CD4-positive, alpha-beta T cell treated with Interferon alpha-2 for 1 hour (primary cell): ENCODE results near the gene RAB12.
A peak's percentile ranks its signal among the peaks of the same experiment; 100 is the strongest.
"Not testable (repeated sequence)": the region's sequence is repeated elsewhere in the genome, so short reads cannot be mapped to it uniquely, and the experiment has no call there.

Experiments used
- DNase-seq, 2 donors: peaks; one replicate each; pipeline ENCODE4 v3.0.0-alpha.2; 2020 to 2022

RAB12 gene

GRCh38 chr18:8608795-8609658 is at the start of gene RAB12:
RAB12 (plus strand) TSS chr18:8609437; CDS start chr18:8609440, 3 bp downstream.
- peak; percentile 85 to 89 for DNase-seq

DNA sequence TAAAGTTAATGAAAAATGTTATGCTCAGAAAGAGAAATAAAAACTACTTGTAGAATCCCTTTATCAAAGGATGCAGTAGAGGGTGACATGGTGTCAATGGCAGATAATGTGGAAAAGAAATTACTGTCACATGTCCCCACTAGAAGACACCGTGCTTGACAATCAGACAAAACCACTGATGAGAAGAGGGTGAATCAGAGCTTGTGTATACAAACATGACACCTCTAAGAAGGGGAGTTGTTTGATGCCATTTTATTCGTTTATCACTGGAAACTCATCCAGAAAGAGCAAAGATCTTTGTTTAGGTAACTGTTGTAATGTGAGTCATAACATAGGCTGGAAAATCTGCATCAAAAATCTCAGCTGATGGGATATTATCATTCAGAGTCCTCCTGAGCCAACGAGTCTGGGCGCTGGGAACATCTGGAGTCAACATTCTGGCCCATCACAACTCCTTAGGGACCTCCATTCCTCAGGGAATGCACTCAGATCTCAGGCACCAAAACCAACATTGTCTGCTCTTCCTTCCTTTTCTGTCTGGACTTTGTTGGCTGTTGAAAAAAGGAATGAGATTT is 49.5 kb upstream of the RAB12 start:
- no peak for DNase-seq

DNA sequence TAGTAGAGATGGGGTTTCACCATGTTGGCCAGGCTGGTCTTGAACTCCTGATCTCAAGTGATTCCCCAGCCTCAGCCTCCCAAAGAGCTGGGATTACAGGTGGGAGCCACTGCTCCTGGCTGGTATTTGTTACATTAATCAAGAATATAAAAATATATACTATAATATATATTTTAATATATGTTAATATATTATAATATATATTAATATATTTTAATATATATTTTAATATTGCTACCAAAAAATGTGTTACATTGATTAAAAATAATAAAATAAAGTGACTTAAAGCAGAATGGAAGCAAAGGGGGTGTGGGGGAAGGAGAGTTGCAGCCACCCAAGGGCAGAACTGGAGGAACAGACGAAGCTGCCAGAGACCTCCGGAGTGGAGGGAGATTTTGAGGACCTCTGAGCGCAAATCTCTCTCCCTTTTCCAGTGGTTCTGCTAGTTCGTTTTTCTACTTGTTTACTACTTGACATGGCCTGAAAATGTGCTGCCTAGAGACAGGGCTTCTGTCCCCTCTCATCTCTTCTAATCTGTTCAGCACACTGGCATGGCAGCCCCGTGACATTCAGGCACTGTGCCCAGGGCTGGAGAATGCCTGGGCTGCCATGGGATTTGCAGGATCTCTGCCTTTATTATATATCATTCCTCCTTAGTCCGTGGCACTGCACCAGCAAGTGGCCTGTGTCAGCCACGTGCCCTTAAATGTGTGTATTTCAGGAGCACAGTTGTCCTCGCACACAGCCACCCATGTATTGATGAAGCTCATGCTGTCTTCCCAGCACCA is 47.9 kb upstream of the RAB12 start:
- DNase-seq, result no peak

- DNase-seq, result no peak
Observed at GRCh38 chr18:8562070-8562469, 47.2 kb upstream of the RAB12 start.

- no peak for DNase-seq
Observed at GRCh38 chr18:8562919-8563318, 46.3 kb upstream of the RAB12 start.

GRCh38 chr18:8571399-8571798 is 37.8 kb upstream of the RAB12 start:
- no peak for DNase-seq

DNA sequence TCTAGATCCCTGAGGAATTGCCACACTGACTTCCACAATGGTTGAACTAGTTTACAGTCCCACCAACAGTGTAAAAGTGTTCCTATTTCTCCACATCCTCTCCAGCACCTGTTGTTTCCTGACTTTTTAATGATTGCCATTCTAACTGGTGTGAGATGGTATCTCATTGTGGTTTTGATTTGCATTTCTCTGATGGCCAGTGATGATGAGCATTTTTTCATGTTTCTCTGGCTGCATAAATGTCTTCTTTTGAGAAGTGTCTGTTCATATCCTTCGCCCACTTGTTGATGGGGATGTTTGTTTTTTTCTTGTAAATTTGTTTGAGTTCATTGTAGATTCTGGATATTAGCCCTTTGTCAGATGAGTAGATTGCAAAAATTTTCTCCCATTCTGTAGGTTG is 35.5 kb upstream of the RAB12 start:
- DNase-seq, result not testable (repeated sequence)

DNA sequence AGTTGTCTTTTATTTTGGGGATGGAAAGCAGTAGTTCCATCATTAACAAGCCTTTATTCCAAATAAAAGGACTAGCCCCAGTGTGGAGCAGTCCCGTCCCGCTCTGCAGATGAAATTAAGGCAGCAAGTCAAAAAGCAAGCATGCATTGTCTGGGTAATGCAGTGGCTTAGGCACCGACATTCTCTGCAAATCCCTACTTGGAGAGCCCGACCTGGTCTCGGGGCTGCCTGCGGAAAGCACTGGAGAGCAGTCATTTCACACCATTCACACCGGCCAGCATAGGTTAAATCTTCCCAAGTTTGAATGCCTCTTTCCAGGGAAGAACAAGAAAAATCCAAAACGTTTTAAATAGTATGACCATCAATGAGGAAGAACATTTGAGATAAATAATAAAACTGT is 24.4 kb upstream of the RAB12 start:
- no peak for DNase-seq

GRCh38 chr18:8586941-8587340 is 22.3 kb upstream of the RAB12 start:
- DNase-seq, result no peak

DNA sequence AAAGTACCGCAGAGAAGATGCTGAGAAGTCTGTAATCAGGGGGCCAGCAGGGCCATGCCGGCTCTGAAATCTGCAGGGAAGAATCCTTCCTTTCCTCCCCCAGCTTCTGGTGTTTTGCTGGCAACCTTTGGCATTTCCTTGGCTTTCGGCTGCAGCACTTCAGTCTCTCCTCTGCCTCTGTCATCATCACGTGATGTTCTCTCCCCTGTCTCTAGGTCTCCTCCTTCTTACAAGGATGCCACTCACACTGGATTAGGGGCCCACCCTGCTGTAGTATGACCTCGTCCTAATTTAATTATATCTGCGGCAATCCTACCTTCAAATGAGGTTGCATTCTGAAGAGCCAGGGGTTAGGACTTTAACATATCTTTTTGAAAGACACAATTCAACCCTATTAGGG is 13.8 kb upstream of the RAB12 start:
- DNase-seq, result no peak

DNA sequence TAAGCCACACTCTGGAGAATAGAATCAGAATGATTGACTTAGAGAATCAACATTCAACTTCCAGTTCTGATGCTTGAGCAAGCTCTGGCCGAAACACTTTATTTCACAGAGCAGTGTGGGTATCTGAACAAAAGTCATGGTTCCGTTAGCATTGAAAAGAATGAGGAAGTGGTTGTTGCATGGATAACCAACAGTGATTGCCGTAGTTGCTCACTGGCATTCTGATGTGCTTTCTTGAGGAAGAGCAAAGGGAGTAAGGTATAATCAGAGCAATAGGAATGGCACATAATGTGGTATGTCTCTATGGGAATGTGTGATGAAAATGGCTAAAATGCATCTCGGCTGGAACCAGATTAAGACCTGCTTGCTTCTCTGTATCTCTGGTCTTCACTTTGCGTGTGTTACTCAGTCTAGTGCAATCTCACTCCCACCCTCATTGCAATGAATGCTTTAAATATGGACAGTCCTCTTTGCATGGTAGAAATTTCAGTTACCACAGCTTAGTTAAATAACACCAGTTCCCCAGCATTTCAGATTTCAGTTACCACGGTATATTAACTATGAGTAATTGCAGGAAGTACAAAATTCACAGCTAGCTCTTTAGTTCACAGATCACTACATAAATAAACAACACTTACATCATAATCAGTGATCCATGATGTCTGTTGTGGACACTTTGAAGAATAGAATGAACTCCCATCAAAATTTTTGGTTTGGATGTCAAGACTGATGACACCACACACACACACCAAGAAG is 7.8 kb upstream of the RAB12 start:
- DNase-seq, result peak in 1 of 2 donors; percentile 21

DNA sequence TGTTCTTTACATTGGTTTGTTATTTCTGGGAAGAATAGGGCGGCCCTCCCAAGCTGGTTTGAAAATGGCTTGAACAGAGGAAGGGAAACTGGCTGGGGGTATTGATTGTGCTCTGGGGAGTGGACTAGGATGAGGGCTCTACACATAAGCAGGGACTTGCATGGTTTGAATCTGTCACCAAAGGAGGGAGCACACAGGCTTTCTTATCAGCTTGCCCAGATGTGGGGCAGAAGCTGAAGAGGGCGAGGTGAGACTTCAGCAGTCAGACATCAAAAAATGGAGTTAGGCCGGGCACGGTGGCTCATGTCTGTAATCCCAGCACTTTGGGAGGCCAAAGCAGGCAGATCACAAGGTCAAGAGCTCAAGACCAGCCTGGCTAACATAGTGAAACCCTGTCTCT is 7.2 kb upstream of the RAB12 start:
- no peak for DNase-seq

DNA sequence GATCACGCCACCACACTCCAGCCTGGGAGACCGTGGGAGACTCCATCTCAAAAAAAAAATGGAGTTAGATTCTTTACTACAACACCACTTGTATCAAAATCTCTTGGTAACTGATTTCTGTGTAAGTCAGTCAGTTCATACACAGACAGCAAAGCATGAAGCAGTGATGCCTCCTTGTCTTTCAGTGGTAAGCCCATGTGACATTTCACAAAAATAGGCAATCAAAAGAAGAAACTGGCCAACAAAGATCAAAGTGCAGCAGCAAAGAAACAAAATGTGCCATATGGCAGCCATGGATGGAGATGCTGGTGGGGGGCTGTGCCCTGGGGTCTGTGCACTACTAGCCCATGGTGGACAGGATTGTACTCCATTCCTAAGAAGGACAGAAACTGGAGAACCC is 6.7 kb upstream of the RAB12 start:
- no peak for DNase-seq

GRCh38 chr18:8603663-8604520 is 5.3 kb upstream of the RAB12 start:
- no peak for DNase-seq

DNA sequence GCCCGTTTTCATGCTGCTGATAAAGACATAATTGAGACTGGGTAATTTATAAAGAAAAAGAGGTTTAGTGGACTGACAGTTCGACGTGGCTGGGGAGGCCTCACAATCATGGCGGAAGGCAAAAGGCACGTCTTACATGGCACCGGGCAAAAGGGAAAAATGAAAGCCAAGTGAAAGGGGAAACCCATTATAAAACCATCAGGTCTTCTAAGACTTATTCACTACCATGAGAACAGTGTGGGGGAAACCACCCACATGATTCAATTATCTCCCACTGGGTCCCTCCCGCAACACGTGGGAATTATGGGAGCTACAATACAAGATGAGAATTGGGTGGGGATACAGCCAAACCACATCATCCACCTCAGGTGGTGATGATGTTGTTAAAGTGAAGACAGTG is 3.3 kb upstream of the RAB12 start:
- DNase-seq, result no peak

GRCh38 chr18:8607776-8608742 is 1.2 kb upstream of the RAB12 start:
- DNase-seq, result no peak

GRCh38 chr18:8609659-8610458 is 622 bp downstream of the RAB12 start:
- DNase-seq, result peak in 1 of 2 donors; percentile 22

GRCh38 chr18:8610459-8610851 is 1.2 kb downstream of the RAB12 start:
- peak; percentile 25 to 57 for DNase-seq

- no peak for DNase-seq
Observed at GRCh38 chr18:8611916-8612576, 2.8 kb downstream of the RAB12 start.
